ENCODE results near the gene PPP1R36. TPM values are rescaled to one million over a fixed set of nuclear protein-coding genes. Genes with fewer than 3 reads are reported as not detected.
"Not testable (repeated sequence)": the region's sequence is repeated elsewhere in the genome, so short reads cannot be mapped to it uniquely, and the experiment has no call there.

PPP1R36 gene
- polyA plus RNA-seq, 3 donors = 0.38 TPM; not detected in 2

DNA sequence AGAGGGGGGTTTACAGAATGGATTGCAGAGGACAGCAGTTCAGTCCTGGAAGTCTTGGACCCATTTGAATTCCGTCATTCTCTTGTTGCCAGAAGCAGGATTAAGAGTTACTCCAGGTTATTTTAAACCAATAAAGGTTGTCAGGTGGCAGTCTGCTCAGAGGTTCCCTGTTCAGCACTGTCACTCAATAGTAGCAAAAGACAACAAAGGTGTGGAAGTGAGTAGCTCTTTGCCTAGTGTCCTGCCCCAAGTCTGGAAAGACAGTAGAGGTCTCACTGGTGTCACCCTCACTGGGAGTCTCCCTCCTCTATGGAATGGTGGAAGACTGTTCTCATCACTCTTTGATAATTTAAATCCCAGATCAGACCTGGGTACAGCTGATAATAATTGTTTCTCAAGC is 81.0 kb downstream of the PPP1R36 start:
- H3K27ac Mint-ChIP-seq = no peak overlapping the region
- Histone ChIP-seq H3K9ac (ENCODE audit: insufficient read depth, low read length, poor library complexity, severe bottlenecking) (no peak overlapping the region), H3K4me3 (replicated peaks in 1 of 3; ENCODE audit: low read depth in 2 of 3, low read length in 3 of 3) (no peak overlapping the region), H3K9me3 (replicated peaks in 1 of 2; ENCODE audit: control insufficient read depth in 1 of 2, insufficient read depth in 1 of 2, low read length in 2 of 2) (peaks cover 0 to 13% of the 10 kb centered on the region in 2 donors), H3K36me3 (replicated peaks in 1 of 2; ENCODE audit: control insufficient read depth in 1 of 2, insufficient read depth in 2 of 2, low read length in 2 of 2) (no peaks in the 10 kb centered on the region), H3K4me1 (ENCODE audit: control insufficient read depth in 1 of 2, insufficient read depth in 2 of 2, low read length in 2 of 2) (peaks cover 14% of the 10 kb centered on the region in 2 donors), H3K27ac (ENCODE audit: low read depth in 1 of 2, low read length in 2 of 2) (no peak overlapping the region), H3K4me2 (replicated peaks; ENCODE audit: extremely low read depth, low read length, poor library complexity, severe bottlenecking) (no peak overlapping the region), H3K79me2 (ENCODE audit: insufficient read depth, low read length) (no peaks in the 10 kb centered on the region), H3K27me3 (ENCODE audit: control insufficient read depth in 2 of 2, insufficient read depth in 2 of 2, low read length in 2 of 2) (no peaks in the 10 kb centered on the region), H4K20me1 (ENCODE audit: insufficient read depth, low read length) (no peaks in the 10 kb centered on the region), H2AFZ (ENCODE audit: insufficient read depth, low read depth, low read length, poor library complexity, severe bottlenecking) (no peak overlapping the region)
- peaks cover 13% of the 10 kb centered on the region for H3K4me1 Mint-ChIP-seq
- intact Hi-C loops (cut with micrococcal nuclease) = loop anchor here in 1 of 2 donors (10.0 kb wide), 1 partner anchor 196 kb away; no protein-coding TSS in a partner anchor
- peaks cover 0 to 5% (median 2%) of the 10 kb centered on the region in 3 donors for H3K27me3 Mint-ChIP-seq (ENCODE audit: low read depth in 3 of 3)
- no peak overlapping the region for H3K4me3 Mint-ChIP-seq
- TF ChIP-seq, protein P1, sequence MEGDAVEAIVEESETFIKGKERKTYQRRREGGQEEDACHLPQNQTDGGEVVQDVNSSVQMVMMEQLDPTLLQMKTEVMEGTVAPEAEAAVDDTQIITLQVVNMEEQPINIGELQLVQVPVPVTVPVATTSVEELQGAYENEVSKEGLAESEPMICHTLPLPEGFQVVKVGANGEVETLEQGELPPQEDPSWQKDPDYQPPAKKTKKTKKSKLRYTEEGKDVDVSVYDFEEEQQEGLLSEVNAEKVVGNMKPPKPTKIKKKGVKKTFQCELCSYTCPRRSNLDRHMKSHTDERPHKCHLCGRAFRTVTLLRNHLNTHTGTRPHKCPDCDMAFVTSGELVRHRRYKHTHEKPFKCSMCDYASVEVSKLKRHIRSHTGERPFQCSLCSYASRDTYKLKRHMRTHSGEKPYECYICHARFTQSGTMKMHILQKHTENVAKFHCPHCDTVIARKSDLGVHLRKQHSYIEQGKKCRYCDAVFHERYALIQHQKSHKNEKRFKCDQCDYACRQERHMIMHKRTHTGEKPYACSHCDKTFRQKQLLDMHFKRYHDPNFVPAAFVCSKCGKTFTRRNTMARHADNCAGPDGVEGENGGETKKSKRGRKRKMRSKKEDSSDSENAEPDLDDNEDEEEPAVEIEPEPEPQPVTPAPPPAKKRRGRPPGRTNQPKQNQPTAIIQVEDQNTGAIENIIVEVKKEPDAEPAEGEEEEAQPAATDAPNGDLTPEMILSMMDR (IDR thresholded peaks at IDR 0.05) = no peak
- DNase-seq = no peak
- H3K36me3 Mint-ChIP-seq = no peaks in the 10 kb centered on the region
- peaks cover 0 to 10% (median 7%) of the 10 kb centered on the region in 7 donors for H3K9me3 Mint-ChIP-seq
- WGBS (ENCODE audit: insufficient coverage) = no CpG with 5 or more reads among the region's 1 CpG

DNA sequence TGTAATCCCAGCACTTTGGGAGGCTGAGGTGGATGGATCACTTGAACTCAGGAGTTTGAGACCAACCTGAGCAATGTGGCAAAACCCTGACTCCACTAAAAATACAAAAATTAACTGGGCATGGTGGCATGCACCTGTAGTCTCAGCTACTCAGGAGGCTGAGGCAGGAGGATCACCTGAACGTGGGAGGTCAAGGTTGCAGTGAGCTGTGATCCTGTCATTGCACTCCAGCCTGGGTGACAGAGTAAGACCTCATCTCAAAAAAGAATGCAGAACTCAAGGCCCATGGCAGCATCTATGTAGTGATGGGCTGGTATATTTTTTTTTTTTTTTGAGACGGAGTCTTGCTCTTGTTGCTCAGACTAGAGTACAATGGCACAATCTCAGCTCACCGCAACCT is 81.5 kb downstream of the PPP1R36 start:
- H4K20me1 ChIP-seq (ENCODE audit: insufficient read depth, low read length); H3K27me3 Mint-ChIP-seq (ENCODE audit: low read depth in 3 of 3); H3K27ac ChIP-seq (ENCODE audit: low read depth in 1 of 2, low read length in 2 of 2); H3K9ac ChIP-seq (ENCODE audit: insufficient read depth, low read length, poor library complexity, severe bottlenecking); H3K27me3 ChIP-seq (ENCODE audit: control insufficient read depth in 2 of 2, insufficient read depth in 2 of 2, low read length in 2 of 2); H2AFZ ChIP-seq (ENCODE audit: insufficient read depth, low read depth, low read length, poor library complexity, severe bottlenecking); H3K4me2 ChIP-seq (replicated peaks; ENCODE audit: extremely low read depth, low read length, poor library complexity, severe bottlenecking); H3K9me3 ChIP-seq (replicated peaks in 1 of 2; ENCODE audit: control insufficient read depth in 1 of 2, insufficient read depth in 1 of 2, low read length in 2 of 2); H3K9me3 Mint-ChIP-seq; H3K4me3 ChIP-seq (replicated peaks in 1 of 3; ENCODE audit: low read depth in 2 of 3, low read length in 3 of 3); H3K36me3 ChIP-seq (replicated peaks in 1 of 2; ENCODE audit: control insufficient read depth in 1 of 2, insufficient read depth in 2 of 2, low read length in 2 of 2); DNase-seq; H3K36me3 Mint-ChIP-seq; H3K4me3 Mint-ChIP-seq; H3K79me2 ChIP-seq (ENCODE audit: insufficient read depth, low read length): not testable (repeated sequence)
- H3K27ac Mint-ChIP-seq = peak overlapping the region in 1 of 7 donors; percentile 32
- H3K4me1 ChIP-seq (ENCODE audit: control insufficient read depth in 1 of 2, insufficient read depth in 2 of 2, low read length in 2 of 2) = peaks cover 14% of the 10 kb centered on the region in 2 donors
- 86% methylated on average over 1 of the region's 3 CpGs for WGBS (ENCODE audit: insufficient coverage)
- intact Hi-C loops (cut with micrococcal nuclease) = loop anchor here in 1 of 2 donors (10.0 kb wide), 1 partner anchor 196 kb away; no protein-coding TSS in a partner anchor
- H3K4me1 Mint-ChIP-seq = peaks cover 13% of the 10 kb centered on the region
